GM18502 (cell line): ENCODE measurements around the gene TLCD3B.

Experiments
- ATAC-seq: cut with Tn5 transposase; IDR thresholded peaks from one replicate; pipeline ENCODE4 v1.9.1; 2021; ENCODE audit warnings: mild to moderate bottlenecking; ENCODE audit not compliant: unreplicated experiment, poor library complexity

The TLCD3B gene

DNA sequence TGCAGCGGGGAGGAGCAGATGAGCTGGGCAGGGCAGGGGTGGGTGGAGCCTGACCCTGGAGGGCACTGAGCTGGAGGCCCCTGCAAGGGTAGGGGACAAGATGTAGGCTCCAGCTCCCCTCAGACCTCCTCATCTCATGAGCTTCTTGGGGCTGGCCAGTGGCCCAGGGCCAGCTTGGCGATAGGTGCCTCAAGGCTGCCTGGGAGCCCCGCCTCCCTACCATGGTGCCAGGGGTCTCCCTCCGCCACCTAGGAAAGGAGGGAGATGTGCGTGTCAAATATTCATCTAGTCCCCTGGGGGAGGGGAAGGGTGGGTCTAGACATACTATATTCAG is 39.5 kb downstream of the TLCD3B start:
- no peak for ATAC-seq

DNA sequence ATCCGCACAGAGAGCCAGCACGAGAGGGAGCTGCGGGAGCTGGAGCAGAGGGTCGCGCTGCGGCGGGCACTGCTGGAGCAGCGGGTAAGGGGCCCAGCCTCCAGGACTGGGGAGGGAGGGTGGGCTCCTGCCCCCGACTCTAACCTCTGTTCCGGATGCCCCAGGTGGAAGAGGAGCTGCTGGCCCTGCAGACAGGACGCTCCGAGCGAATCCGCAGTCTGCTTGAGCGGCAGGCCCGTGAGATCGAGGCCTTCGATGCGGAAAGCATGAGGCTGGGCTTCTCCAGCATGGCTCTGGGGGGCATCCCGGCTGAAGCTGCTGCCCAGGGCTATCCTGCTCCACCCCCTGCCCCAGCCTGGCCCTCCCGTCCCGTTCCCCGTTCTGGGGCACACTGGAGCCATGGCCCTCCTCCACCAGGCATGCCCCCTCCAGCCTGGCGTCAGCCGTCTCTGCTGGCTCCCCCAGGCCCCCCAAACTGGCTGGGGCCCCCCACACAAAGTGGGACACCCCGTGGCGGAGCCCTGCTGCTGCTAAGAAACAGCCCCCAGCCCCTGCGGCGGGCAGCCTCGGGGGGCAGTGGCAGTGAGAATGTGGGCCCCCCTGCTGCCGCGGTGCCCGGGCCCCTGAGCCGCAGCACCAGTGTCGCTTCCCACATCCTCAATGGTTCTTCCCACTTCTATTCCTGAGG is 40.0 kb downstream of the TLCD3B start:
- ATAC-seq, result no peak

DNA sequence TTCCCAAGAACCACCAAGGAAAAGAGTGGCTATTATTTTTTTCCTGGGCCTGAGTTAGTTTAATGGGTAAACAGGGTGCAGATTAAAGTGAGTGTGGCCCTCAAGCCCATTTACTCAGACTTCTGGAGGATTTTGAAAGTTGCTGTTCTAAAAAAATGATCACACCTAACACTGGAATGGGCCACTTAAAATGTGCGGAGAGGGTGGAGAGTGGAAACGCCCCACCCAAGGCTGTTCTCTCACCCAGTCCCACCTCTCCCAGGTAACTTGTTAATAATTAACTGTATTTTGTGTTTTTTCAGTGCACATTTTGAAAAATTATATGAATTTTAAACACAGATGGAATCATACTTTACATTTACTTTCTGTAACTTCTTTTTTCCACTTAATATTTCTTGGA is 41.0 kb downstream of the TLCD3B start:
- ATAC-seq, result no peak

DNA sequence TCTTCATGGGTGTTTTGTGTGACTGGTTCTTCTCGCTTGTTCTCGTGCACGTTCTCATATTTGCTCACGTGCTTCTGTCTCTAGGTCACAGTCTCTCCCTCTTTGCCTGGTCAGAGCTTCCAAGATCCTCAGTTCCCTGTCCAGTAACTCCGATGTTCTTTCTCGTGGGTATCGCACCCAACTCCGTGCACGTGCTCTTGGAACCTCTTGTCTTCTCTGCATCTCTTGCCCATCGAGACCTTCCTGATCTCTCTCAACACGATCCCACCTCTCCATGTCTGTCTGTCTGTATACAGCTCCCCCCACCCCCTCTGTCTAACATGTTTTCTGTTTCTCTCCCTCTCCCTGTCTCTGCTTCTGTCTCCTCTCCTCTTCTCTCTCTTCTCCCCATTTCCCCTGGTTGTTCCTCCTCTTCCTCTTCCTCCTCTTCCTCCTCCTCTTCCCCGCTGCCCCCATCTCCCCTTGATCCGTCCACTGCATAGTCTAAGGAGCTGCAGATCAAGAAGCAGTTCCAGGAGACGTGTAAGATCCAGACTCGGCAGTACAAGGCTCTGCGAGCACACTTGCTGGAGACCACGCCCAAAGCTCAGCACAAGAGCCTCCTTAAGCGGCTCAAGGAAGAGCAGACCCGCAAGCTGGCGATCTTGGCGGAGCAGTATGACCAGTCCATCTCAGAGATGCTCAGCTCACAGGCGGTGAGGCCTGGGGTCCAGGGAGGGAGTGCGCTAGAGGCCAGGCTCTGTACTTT is 41.8 kb downstream of the TLCD3B start:
- ATAC-seq, result no peak

DNA sequence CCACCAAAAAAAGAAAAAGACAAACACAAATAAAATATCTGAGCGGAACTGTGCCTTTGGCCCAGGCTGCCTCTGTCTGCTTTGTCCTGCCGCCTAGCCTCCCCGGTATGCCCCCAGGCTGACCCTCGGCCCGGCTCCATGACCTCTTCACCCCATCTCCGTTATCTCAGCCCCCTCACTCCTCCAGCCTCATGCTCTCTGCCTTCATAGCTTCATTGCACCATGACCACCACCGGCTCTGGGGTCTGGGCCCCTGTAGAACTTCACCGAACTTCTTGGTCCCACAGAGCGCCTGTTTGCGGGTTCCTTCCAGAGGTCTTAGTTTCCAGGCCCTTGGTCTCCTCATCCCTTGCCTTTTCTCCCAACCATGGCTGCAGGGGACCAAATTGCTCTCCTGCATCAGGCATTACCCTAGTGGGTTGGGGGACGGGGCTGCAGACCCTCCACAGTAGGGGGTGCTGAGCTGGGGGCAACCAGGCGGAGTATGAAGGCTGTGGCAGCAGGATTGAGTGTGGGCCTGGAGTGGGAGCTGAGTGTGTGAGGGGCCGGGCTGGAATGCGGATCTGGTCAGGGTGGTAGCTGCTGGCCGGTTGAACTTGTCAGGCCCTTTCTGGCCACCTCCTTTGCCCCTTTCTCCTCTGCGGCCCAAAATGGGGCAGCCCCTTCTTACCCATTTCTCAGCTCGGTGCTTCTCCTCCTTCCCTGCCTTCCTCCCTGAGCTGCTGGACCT is 42.6 kb downstream of the TLCD3B start:
- no peak for ATAC-seq

DNA sequence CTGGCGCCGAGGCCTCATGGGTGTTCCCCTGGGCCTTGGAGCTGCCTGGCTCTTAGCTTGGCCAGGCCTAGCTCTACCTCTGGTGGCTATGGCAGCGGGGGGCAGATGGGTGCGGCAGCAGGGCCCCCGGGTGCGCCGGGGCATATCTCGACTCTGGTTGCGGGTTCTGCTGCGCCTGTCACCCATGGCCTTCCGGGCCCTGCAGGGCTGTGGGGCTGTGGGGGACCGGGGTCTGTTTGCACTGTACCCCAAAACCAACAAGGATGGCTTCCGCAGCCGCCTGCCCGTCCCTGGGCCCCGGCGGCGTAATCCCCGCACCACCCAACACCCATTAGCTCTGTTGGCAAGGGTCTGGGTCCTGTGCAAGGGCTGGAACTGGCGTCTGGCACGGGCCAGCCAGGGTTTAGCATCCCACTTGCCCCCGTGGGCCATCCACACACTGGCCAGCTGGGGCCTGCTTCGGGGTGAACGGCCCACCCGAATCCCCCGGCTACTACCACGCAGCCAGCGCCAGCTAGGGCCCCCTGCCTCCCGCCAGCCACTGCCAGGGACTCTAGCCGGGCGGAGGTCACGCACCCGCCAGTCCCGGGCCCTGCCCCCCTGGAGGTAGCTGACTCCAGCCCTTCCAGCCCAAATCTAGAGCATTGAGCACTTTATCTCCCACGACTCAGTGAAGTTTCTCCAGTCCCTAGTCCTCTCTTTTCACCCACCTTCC is 43.5 kb downstream of the TLCD3B start:
- ATAC-seq, result no peak

DNA sequence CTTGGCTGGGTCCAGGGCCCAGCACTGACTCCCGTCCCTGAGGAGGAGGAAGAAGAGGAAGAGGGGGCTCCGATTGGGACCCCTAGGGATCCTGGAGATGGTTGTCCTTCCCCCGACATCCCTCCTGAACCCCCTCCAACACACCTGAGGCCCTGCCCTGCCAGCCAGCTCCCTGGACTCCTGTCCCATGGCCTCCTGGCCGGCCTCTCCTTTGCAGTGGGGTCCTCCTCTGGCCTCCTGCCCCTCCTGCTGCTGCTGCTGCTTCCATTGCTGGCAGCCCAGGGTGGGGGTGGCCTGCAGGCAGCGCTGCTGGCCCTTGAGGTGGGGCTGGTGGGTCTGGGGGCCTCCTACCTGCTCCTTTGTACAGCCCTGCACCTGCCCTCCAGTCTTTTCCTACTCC is 44.1 kb downstream of the TLCD3B start:
- no peak for ATAC-seq

DNA sequence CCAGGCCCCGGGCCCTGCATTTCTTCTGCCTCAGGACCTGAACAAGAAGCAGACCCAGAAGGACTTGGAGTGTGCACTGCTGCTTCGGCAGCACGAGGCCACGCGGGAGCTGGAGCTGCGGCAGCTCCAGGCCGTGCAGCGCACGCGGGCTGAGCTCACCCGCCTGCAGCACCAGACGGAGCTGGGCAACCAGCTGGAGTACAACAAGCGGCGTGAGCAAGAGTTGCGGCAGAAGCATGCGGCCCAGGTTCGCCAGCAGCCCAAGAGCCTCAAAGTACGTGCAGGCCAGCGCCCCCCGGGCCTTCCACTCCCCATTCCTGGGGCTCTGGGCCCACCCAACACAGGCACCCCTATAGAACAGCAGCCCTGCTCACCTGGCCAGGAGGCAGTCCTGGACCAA is 44.8 kb downstream of the TLCD3B start:
- no peak for ATAC-seq

DNA sequence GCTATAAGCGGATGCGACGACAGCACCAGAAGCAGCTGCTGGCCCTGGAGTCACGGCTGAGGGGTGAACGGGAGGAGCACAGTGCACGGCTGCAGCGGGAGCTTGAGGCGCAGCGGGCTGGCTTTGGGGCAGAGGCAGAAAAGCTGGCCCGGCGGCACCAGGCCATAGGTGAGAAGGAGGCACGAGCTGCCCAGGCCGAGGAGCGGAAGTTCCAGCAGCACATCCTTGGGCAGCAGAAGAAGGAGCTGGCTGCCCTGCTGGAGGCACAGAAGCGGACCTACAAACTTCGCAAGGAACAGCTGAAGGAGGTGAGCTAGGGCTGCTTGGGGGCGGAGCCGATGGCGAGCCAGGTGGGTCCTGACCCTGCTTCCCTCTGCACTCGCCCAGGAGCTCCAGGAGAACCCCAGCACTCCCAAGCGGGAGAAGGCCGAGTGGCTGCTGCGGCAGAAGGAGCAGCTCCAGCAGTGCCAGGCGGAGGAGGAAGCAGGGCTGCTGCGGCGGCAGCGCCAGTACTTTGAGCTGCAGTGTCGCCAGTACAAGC is 45.7 kb downstream of the TLCD3B start:
- no peak for ATAC-seq

DNA sequence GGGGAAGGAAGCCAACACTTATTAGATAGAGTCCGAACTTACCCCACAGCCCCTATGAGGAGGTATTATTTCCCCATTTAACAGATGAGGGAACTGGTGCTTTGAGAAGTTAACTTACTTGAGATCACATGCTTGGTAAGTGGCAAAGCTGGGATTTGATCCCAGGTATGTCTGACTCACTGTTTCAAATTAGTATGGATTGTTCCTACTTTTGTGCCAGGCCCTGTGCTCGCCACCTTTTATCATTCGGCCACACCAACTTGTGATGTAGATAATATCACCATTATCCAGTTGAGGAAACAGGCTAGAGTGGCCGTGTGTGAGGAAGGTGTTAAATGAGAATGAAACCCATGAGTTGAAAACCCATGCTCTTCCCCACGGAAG is 46.3 kb downstream of the TLCD3B start:
- ATAC-seq, result no peak

DNA sequence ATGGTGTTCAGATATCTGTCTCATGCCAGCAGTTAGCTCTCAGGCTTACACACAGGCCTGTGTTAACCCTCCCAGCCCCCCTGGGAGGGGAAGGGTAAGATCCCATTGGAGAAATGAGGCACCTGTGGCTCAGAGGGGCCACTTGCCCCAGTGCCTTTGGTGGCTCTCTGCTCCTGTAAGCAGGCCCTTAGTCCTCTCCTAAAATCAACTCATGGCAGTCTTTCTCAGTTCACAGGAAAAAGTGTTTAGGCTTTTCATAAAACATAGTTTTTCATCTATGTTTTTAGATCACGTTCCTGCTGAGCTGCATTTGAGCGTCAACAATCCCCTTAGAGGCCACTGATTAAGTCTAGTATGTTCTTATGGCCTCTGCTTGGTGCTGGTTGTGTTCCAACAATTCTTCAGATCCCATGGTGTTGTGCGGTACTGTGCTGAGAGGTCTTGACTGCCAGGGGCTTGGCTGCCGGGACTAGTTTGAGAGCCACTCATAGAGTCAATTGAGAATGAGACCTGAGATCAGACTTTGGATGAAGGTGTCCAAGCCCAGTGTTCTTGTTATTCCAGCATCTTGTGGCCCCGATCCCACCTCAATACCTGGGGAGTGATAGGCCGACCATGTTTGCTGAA is 46.8 kb downstream of the TLCD3B start:
- no peak for ATAC-seq

DNA sequence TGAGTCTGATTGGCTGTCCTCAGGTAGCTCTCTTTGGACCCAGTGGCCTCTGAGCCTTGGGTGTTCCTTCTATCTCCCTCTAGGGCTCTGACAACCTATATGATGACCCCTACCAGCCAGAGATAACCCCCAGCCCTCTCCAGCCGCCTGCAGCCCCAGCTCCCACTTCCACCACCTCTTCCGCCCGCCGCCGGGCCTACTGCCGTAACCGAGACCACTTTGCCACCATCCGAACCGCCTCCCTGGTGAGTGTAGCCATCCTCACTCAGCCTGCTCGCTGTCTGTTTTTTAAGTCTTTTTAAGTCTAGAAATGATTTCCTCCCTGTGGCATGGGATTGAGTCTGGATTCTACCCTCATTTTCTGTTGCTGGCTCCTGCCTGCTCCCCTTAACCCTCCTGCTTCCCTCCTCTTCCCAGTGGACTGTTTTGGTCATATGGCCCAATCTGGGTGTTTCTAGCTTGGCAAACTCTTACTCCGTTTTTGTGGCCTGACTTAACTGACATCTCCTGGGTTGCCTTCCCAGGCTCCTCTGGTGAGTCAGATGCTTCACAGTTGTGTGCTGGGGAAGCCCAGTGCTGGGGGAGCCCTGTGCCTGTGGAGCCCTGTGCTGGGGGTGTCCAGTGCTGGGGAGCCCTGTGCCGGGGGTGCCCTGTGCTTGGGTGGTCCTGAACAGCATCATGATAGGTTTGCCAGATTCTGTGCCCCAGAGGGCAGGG is 47.5 kb downstream of the TLCD3B start:
- no peak for ATAC-seq

DNA sequence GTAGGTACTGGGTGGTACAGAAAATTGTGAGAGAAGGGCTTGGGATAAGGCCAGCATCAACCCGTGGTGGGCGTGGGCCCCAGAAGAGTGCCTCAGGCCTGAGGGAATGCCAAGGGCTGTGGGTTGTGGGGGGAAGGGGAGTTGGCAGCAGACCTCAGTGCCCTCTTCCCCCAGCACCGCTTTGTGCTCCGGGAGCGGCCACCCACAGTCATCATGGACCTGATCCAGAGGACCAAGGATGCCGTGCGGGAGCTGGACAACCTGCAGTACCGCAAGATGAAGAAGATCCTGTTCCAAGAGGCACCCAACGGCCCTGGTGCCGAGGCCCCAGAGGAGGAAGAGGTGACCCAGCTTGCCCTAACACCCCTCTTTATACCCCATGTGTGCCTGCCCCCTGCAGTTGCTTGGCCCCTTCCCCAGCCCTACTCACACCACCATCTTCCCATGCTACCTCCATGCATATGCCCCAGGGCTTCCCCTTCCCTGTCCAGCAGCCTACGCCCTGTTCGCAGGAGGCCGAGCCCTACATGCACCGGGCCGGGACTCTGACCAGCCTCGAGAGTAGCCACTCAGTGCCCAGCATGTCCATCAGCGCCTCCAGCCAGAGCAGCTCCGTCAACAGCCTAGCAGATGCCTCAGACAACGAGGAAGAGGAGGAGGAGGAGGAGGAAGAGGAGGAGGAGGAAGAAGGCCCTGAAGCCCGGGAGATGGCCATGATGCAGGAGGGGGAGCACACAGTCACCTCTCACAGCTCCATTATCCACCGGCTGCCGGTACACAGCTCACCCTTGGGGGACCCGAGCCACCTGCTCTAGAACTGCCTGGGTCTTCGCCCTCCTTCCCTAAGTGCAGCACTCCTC is 48.3 kb downstream of the TLCD3B start:
- no peak for ATAC-seq

DNA sequence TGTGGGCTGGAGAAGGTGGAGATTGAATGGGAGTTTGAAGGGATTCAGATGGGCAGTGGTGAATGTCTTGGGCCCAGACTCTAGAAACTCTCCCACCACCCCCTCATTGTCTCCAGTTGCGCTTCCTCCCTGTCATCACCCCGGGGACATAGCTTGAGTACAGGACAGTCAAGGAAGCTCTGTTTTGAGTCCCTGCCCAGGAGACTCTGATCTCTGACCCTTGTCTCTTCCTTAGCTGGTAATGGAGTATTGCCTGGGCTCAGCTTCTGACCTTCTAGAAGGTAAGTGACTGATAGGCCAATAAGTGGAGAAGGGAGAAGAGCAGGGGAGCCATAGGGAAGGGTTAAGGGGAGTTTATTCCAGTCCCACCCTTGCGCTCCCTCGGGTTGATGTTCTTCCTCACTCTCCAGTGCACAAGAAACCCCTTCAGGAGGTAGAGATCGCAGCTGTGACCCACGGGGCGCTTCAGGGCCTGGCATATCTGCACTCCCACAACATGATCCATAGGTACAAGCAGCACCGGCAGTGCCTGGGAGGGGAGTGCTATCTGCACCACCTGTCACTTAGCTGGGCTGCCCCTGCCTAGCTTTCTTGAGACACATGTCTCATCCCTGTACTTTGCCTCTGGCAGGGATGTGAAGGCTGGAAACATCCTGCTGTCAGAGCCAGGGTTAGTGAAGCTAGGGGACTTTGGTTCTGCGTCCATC is 52.4 kb downstream of the TLCD3B start:
- ATAC-seq, result no peak

DNA sequence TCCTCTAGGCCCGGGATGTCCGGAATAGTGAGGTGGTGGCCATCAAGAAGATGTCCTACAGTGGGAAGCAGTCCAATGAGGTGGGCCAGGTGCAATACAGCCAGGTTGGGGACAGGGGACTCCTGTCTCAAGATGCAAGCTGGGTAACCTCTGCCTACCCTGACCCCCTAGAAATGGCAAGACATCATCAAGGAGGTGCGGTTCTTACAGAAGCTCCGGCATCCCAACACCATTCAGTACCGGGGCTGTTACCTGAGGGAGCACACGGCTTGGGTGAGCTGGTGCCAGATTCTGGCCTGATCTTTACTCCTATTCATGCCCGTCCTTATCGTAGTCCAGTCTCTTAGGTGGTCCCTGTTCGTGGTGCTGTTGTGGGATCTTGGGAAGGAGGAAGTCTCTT is 53.0 kb downstream of the TLCD3B start:
- ATAC-seq, result no peak

DNA sequence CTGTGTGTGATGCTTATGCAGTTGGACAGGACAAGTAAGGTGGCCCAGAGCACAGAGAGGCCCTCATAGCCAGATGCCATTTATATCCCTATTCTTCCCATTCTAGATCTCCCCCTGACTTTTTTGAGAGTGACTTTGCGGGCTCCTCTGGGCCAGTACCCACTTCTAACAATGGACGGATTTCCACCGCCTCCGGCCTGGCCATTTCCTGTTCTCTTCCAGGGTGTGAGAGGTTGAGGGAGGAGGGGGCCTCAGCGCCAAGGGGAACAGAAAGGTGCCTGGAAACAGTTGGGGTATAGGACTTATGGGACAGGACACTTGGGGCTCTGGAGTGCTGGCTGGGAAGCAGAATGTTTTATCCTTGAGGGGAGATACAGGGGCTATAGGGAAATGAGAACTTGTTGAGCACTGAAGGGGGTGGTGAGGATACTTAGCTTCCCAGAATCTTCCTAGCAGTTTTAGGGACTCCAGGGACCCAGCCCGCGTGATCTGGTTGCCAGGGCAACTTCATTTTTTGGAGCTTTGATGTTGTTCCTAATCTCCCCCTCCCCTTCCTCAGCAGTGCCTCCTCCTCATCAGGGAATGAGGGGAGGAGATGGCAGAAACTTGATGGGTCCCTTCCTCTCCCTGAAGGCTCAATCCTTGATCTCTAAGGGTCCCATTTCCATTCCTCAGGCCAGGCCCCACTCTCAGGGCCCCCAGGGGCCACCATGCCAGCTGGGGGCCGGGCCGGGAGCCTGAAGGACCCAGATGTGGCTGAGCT is 53.8 kb downstream of the TLCD3B start:
- no peak for ATAC-seq

DNA sequence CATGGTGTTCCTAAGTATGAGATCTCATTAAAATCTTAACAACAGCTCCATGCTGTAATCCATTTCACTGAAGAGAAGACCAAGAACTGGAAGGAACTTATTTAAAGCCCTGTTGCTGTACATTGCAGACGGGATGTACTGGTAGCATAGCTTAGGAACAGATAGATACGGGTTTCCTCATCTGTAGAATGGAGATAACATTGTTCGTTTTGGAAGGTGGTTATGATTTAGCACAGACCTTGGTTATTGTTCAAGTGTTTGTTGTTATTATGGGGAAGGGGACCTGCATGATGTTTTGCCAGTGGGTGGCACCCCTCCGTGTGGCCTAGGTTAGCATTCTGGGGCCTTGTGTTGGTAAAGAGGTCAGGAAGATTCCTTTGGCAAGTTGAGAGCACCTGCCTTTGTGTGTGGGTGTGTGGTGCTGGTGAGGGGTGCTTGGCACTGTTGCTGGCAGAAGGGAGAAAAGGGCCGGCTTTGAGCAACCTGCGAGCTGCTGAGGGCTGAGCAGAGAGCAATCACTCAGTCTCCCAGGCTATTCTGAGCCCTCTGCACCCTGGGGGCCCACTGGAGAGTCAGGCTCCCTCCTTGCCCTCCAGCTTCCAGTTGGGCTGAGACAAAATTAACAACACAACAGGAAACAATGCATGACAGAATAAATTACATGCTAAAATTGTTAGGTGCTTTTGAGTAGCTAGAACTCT is 55.1 kb downstream of the TLCD3B start:
- ATAC-seq, result no peak
